IPS-18c (cell line): ENCODE data around the gene TSPAN6.

Experiments used
- H3K4me3 ChIP-seq: 2 replicates; pipeline ENCODE4 v1.7.0; 2013; ENCODE audit warnings: low read depth, mild to moderate bottlenecking, low read length, moderate library complexity; ENCODE audit not compliant: insufficient read depth
- H3K9me3 ChIP-seq: one replicate; pipeline ENCODE4 v1.6.1; 2013; ENCODE audit warnings: mild to moderate bottlenecking, low read length, moderate library complexity; ENCODE audit not compliant: control insufficient read depth, insufficient read depth

The TSPAN6 gene

GRCh38 chrX:100636321-100636991 is at the start of gene TSPAN6:
Gene TSPAN6, minus strand, starts transcription at chrX:100636806. Its CDS starts 112 bp downstream, at chrX:100636694.
- Histone ChIP-seq H3K4me3 (peak within 1 kb of the TSS; percentile 71), H3K9me3 (peaks cover 5% of the 10 kb centered on the region)

- H3K4me3 ChIP-seq, result no peak overlapping the region
- H3K9me3 ChIP-seq, result no peaks in the 10 kb centered on the region
Observed at GRCh38 chrX:100685997-100686305, 49.3 kb upstream of the TSPAN6 start.

- no peaks in the 10 kb centered on the region for H3K9me3 ChIP-seq
- H3K4me3 ChIP-seq, result no peak overlapping the region
Observed at GRCh38 chrX:100685284-100685996, 48.8 kb upstream of the TSPAN6 start.

GRCh38 chrX:100682939-100683338 is 46.3 kb upstream of the TSPAN6 start:
- no peaks in the 10 kb centered on the region for H3K9me3 ChIP-seq
- no peak overlapping the region for H3K4me3 ChIP-seq

GRCh38 chrX:100681599-100681998 is 45.0 kb upstream of the TSPAN6 start:
- Histone ChIP-seq H3K9me3 (no peaks in the 10 kb centered on the region), H3K4me3 (no peak overlapping the region)

- no peak overlapping the region for H3K4me3 ChIP-seq
- H3K9me3 ChIP-seq, result no peaks in the 10 kb centered on the region
Observed at GRCh38 chrX:100680756-100681155, 44.1 kb upstream of the TSPAN6 start.

GRCh38 chrX:100677611-100678181 is 41.1 kb upstream of the TSPAN6 start:
- H3K4me3 ChIP-seq, result no peak overlapping the region
- no peaks in the 10 kb centered on the region for H3K9me3 ChIP-seq

GRCh38 chrX:100674705-100675104 is 38.1 kb upstream of the TSPAN6 start:
- Histone ChIP-seq H3K4me3 (no peak overlapping the region), H3K9me3 (no peaks in the 10 kb centered on the region)

- Histone ChIP-seq H3K4me3 (no peak overlapping the region), H3K9me3 (no peaks in the 10 kb centered on the region)
Observed at GRCh38 chrX:100673397-100673953, 36.9 kb upstream of the TSPAN6 start.

GRCh38 chrX:100672966-100673365 is 36.4 kb upstream of the TSPAN6 start:
- Histone ChIP-seq H3K4me3 (no peak overlapping the region), H3K9me3 (no peaks in the 10 kb centered on the region)

- Histone ChIP-seq H3K4me3 (no peak overlapping the region), H3K9me3 (no peaks in the 10 kb centered on the region)
Observed at GRCh38 chrX:100663642-100664041, 27.0 kb upstream of the TSPAN6 start.

GRCh38 chrX:100662796-100663195 is 26.2 kb upstream of the TSPAN6 start:
- H3K4me3 ChIP-seq, result no peak overlapping the region
- H3K9me3 ChIP-seq, result no peaks in the 10 kb centered on the region

GRCh38 chrX:100662170-100662569 is 25.6 kb upstream of the TSPAN6 start:
- no peak overlapping the region for H3K4me3 ChIP-seq
- H3K9me3 ChIP-seq, result no peaks in the 10 kb centered on the region

GRCh38 chrX:100659431-100660137 is 23.0 kb upstream of the TSPAN6 start:
- Histone ChIP-seq H3K9me3 (no peaks in the 10 kb centered on the region), H3K4me3 (no peak overlapping the region)

GRCh38 chrX:100658941-100659381 is 22.4 kb upstream of the TSPAN6 start:
- Histone ChIP-seq H3K4me3 (no peak overlapping the region), H3K9me3 (no peaks in the 10 kb centered on the region)

GRCh38 chrX:100654261-100654660 is 17.7 kb upstream of the TSPAN6 start:
- Histone ChIP-seq H3K9me3 (no peaks in the 10 kb centered on the region), H3K4me3 (no peak overlapping the region)

GRCh38 chrX:100652266-100652665 is 15.7 kb upstream of the TSPAN6 start:
- Histone ChIP-seq H3K9me3 (no peaks in the 10 kb centered on the region), H3K4me3 (no peak overlapping the region)
